ENCODE data around the gene REPIN1. TPM values are rescaled to one million over a fixed set of nuclear protein-coding genes. Genes with fewer than 3 reads are reported as not detected.
A peak's percentile ranks its signal among the peaks of the same experiment; 100 is the strongest.

The REPIN1 gene
- total and polyA plus RNA-seq, 7 experiments from 2014 or later, result 46.7 to 103 (median 78.4) TPM

GRCh38 chr7:150388306-150388705, 19.7 kb downstream of the REPIN1 start:
- Mint-ChIP-seq H3K4me1 (peaks cover 0 to 10% (median 0%) of the 10 kb centered on the region in 7 donors), H3K27me3 (no peaks in the 10 kb centered on the region), H3K4me3 (no peak overlapping the region), H3K36me3 (peaks cover 0 to 20% (median 3%) of the 10 kb centered on the region in 5 donors), H3K9me3 (no peaks in the 10 kb centered on the region), H3K27ac (no peak overlapping the region)
- no peaks in the 10 kb centered on the region for H3K4me1 ChIP-seq (ENCODE audit: control insufficient read depth in 2 of 2, insufficient read depth in 2 of 2, low read length in 2 of 2)
- H3K36me3 ChIP-seq (ENCODE audit: control insufficient read depth in 2 of 3, insufficient read depth in 3 of 3, low read length in 3 of 3), result peaks cover 0 to 4% (median 0%) of the 10 kb centered on the region in 3 experiments
- CTCF ChIA-PET, result no interaction called here
- DNase-seq, result no peak
- ATAC-seq, result no peak
- intact Hi-C loops (cut with micrococcal nuclease), result no loop called here
- no peak overlapping the region for H3K4me3 ChIP-seq (ENCODE audit: low read length)
- H3K27ac ChIP-seq (ENCODE audit: low read depth, low read length), result no peak overlapping the region
- POLR2A ChIA-PET, result interaction anchor here (1.3 kb wide), 1 partner anchor 13 kb away, joined by 4 read pairs; no protein-coding TSS in a partner anchor
- H3K27me3 ChIP-seq (ENCODE audit: control insufficient read depth in 2 of 2, insufficient read depth in 2 of 2, low read length in 2 of 2), result no peaks in the 10 kb centered on the region
- no peaks in the 10 kb centered on the region for H3K9me3 ChIP-seq (ENCODE audit: control insufficient read depth in 2 of 3, low read length in 3 of 3)

GRCh38 chr7:150388709-150389531, 20.3 kb downstream of the REPIN1 start:
- ATAC-seq, result peak; percentile 80
- no peaks in the 10 kb centered on the region for H3K27me3 Mint-ChIP-seq
- H3K36me3 Mint-ChIP-seq, result peaks cover 0 to 20% (median 3%) of the 10 kb centered on the region in 5 donors
- intact Hi-C loops (cut with micrococcal nuclease), result no loop called here
- CTCF ChIA-PET, result interaction anchor here (0.7 kb wide), 1 partner anchor 21 kb away, joined by 3 read pairs; no protein-coding TSS in a partner anchor
- DNase-seq, result no peak
- no peak overlapping the region for H3K4me3 ChIP-seq (ENCODE audit: low read length)
- H3K9me3 Mint-ChIP-seq, result no peaks in the 10 kb centered on the region
- no peaks in the 10 kb centered on the region for H3K4me1 ChIP-seq (ENCODE audit: control insufficient read depth in 2 of 2, insufficient read depth in 2 of 2, low read length in 2 of 2)
- peaks cover 0 to 4% (median 0%) of the 10 kb centered on the region in 3 experiments for H3K36me3 ChIP-seq (ENCODE audit: control insufficient read depth in 2 of 3, insufficient read depth in 3 of 3, low read length in 3 of 3)
- H3K27ac Mint-ChIP-seq, result no peak overlapping the region
- H3K4me3 Mint-ChIP-seq, result no peak overlapping the region
- no peaks in the 10 kb centered on the region for H3K27me3 ChIP-seq (ENCODE audit: control insufficient read depth in 2 of 2, insufficient read depth in 2 of 2, low read length in 2 of 2)
- H3K9me3 ChIP-seq (ENCODE audit: control insufficient read depth in 2 of 3, low read length in 3 of 3), result no peaks in the 10 kb centered on the region
- POLR2A ChIA-PET, result interaction anchor here (1.3 kb wide), 1 partner anchor 14 kb away, joined by 4 read pairs; no protein-coding TSS in a partner anchor
- peaks cover 0 to 10% (median 0%) of the 10 kb centered on the region in 7 donors for H3K4me1 Mint-ChIP-seq
- H3K27ac ChIP-seq (ENCODE audit: low read depth, low read length), result no peak overlapping the region

- DNase-seq (no peak), ATAC-seq (no peak)
- no peaks in the 10 kb centered on the region for H3K9me3 Mint-ChIP-seq
- H3K4me3 Mint-ChIP-seq, result no peak overlapping the region
- Histone ChIP-seq H3K27ac (ENCODE audit: low read depth, low read length) (no peak overlapping the region), H3K4me3 (ENCODE audit: low read length) (no peak overlapping the region), H3K36me3 (ENCODE audit: control insufficient read depth in 2 of 3, insufficient read depth in 3 of 3, low read length in 3 of 3) (peaks cover 0 to 4% (median 0%) of the 10 kb centered on the region in 3 experiments), H3K27me3 (ENCODE audit: control insufficient read depth in 2 of 2, insufficient read depth in 2 of 2, low read length in 2 of 2) (no peaks in the 10 kb centered on the region), H3K4me1 (ENCODE audit: control insufficient read depth in 2 of 2, insufficient read depth in 2 of 2, low read length in 2 of 2) (no peaks in the 10 kb centered on the region), H3K9me3 (ENCODE audit: control insufficient read depth in 2 of 3, low read length in 3 of 3) (no peaks in the 10 kb centered on the region)
- H3K36me3 Mint-ChIP-seq, result peaks cover 0 to 20% (median 3%) of the 10 kb centered on the region in 5 donors
- H3K27ac Mint-ChIP-seq, result peak overlapping the region in 2 of 9 donors; percentile 59 to 66
- POLR2A ChIA-PET, result interaction anchor here (1.3 kb wide), 1 partner anchor 15 kb away, joined by 4 read pairs; no protein-coding TSS in a partner anchor
- CTCF ChIA-PET, result interaction anchor here (0.7 kb wide), 1 partner anchor 20 kb away, joined by 3 read pairs; no protein-coding TSS in a partner anchor
- intact Hi-C loops (cut with micrococcal nuclease), result no loop called here
- peaks cover 0 to 9% (median 3%) of the 10 kb centered on the region in 7 donors for H3K4me1 Mint-ChIP-seq
- no peaks in the 10 kb centered on the region for H3K27me3 Mint-ChIP-seq
Observed at GRCh38 chr7:150389532-150389816, 20.9 kb downstream of the REPIN1 start.

- H3K9me3 ChIP-seq (ENCODE audit: control insufficient read depth in 2 of 3, low read length in 3 of 3), result no peaks in the 10 kb centered on the region
- Mint-ChIP-seq H3K9me3 (no peaks in the 10 kb centered on the region), H3K27ac (no peak overlapping the region), H3K4me1 (peaks cover under 1 to 10% (median 5%) of the 10 kb centered on the region in 7 donors), H3K36me3 (peaks cover 0 to 18% (median 3%) of the 10 kb centered on the region in 5 donors), H3K27me3 (no peaks in the 10 kb centered on the region), H3K4me3 (no peak overlapping the region)
- H3K4me3 ChIP-seq (ENCODE audit: low read length), result no peak overlapping the region
- H3K36me3 ChIP-seq (ENCODE audit: control insufficient read depth in 2 of 3, insufficient read depth in 3 of 3, low read length in 3 of 3), result peaks cover 0 to 4% (median 0%) of the 10 kb centered on the region in 3 experiments
- H3K4me1 ChIP-seq (ENCODE audit: control insufficient read depth in 2 of 2, insufficient read depth in 2 of 2, low read length in 2 of 2), result no peaks in the 10 kb centered on the region
- DNase-seq (no peak), ATAC-seq (no peak)
- no peak overlapping the region for H3K27ac ChIP-seq (ENCODE audit: low read depth, low read length)
- intact Hi-C loops (cut with micrococcal nuclease), result no loop called here
- POLR2A ChIA-PET, result no interaction called here
- CTCF ChIA-PET, result no interaction called here
- no peaks in the 10 kb centered on the region for H3K27me3 ChIP-seq (ENCODE audit: control insufficient read depth in 2 of 2, insufficient read depth in 2 of 2, low read length in 2 of 2)
Observed at GRCh38 chr7:150390205-150390604, 21.6 kb downstream of the REPIN1 start.

- Histone ChIP-seq H3K27me3 (ENCODE audit: control insufficient read depth in 2 of 2, insufficient read depth in 2 of 2, low read length in 2 of 2) (no peaks in the 10 kb centered on the region), H3K4me1 (ENCODE audit: control insufficient read depth in 2 of 2, insufficient read depth in 2 of 2, low read length in 2 of 2) (no peaks in the 10 kb centered on the region), H3K9me3 (ENCODE audit: control insufficient read depth in 2 of 3, low read length in 3 of 3) (no peaks in the 10 kb centered on the region), H3K36me3 (ENCODE audit: control insufficient read depth in 2 of 3, insufficient read depth in 3 of 3, low read length in 3 of 3) (peaks cover 0 to 9% (median 0%) of the 10 kb centered on the region in 3 experiments), H3K27ac (ENCODE audit: low read depth, low read length) (no peak overlapping the region), H3K4me3 (ENCODE audit: low read length) (no peak overlapping the region)
- CTCF ChIA-PET, result no interaction called here
- DNase-seq, result no peak
- H3K27me3 Mint-ChIP-seq, result no peaks in the 10 kb centered on the region
- H3K4me1 Mint-ChIP-seq, result peaks cover 3 to 12% (median 5%) of the 10 kb centered on the region in 7 donors
- no peak overlapping the region for H3K27ac Mint-ChIP-seq
- POLR2A ChIA-PET, result interaction anchor here (1.6 kb wide), 1 partner anchor 11 kb away, joined by 3 read pairs; no protein-coding TSS in a partner anchor
- H3K36me3 Mint-ChIP-seq, result peaks cover 0 to 17% (median 2%) of the 10 kb centered on the region in 5 donors
- no peaks in the 10 kb centered on the region for H3K9me3 Mint-ChIP-seq
- ATAC-seq, result no peak
- intact Hi-C loops (cut with micrococcal nuclease), result no loop called here
- no peak overlapping the region for H3K4me3 Mint-ChIP-seq
Observed at GRCh38 chr7:150393325-150393724, 24.7 kb downstream of the REPIN1 start.

- intact Hi-C loops (cut with micrococcal nuclease), result no loop called here
- POLR2A ChIA-PET, result no interaction called here
- no peak for DNase-seq
- CTCF ChIA-PET, result interaction anchor here (1.2 kb wide), 1 partner anchor 11 kb away, joined by 3 read pairs; no protein-coding TSS in a partner anchor
- no peak for ATAC-seq
- no peaks in the 10 kb centered on the region for H3K27me3 ChIP-seq (ENCODE audit: control insufficient read depth in 2 of 2, insufficient read depth in 2 of 2, low read length in 2 of 2)
- peaks cover 0 to 10% (median 0%) of the 10 kb centered on the region in 3 experiments for H3K36me3 ChIP-seq (ENCODE audit: control insufficient read depth in 2 of 3, insufficient read depth in 3 of 3, low read length in 3 of 3)
- peaks cover 4 to 12% (median 7%) of the 10 kb centered on the region in 7 donors for H3K4me1 Mint-ChIP-seq
- no peaks in the 10 kb centered on the region for H3K27me3 Mint-ChIP-seq
- no peaks in the 10 kb centered on the region for H3K9me3 Mint-ChIP-seq
- H3K4me3 Mint-ChIP-seq, result no peak overlapping the region
- H3K4me1 ChIP-seq (ENCODE audit: control insufficient read depth in 2 of 2, insufficient read depth in 2 of 2, low read length in 2 of 2), result no peaks in the 10 kb centered on the region
- no peak overlapping the region for H3K4me3 ChIP-seq (ENCODE audit: low read length)
- no peak overlapping the region for H3K27ac ChIP-seq (ENCODE audit: low read depth, low read length)
- no peaks in the 10 kb centered on the region for H3K9me3 ChIP-seq (ENCODE audit: control insufficient read depth in 2 of 3, low read length in 3 of 3)
- peaks cover 0 to 11% (median 0%) of the 10 kb centered on the region in 5 donors for H3K36me3 Mint-ChIP-seq
- no peak overlapping the region for H3K27ac Mint-ChIP-seq
Observed at GRCh38 chr7:150396426-150396825, 27.8 kb downstream of the REPIN1 start.
